GM12891 (cell line): ENCODE data around the gene TMPRSS13.

ENCODE experiments used
- PAX5 ChIP-seq: IDR thresholded peaks from 2 replicates; pipeline ENCODE4 v1.6.1; 2011; ENCODE audit warnings: low read length, moderate library complexity, mild to moderate bottlenecking; ENCODE audit not compliant: insufficient read depth, severe bottlenecking
- POLR2A ChIP-seq: IDR thresholded peaks from 2 replicates; pipeline ENCODE4 v1.6.1; 2011; ENCODE audit warnings: low read depth, low read length, control low read depth
- POLR2AphosphoS5 ChIP-seq: IDR thresholded peaks from 2 replicates; pipeline ENCODE4 v1.6.1; 2011; ENCODE audit warnings: low read depth, low read length, control low read depth
- TAF1 ChIP-seq: IDR thresholded peaks from 2 replicates; pipeline ENCODE4 v1.6.1; 2011; ENCODE audit warnings: low read depth, low read length, control low read depth

- TF ChIP-seq POLR2AphosphoS5: no peak
- no peak for TF ChIP-seq POLR2A
- no peak for TF ChIP-seq TAF1
- TF ChIP-seq PAX5: no peak
Measured at GRCh38 chr11:117907276-117908108, 21.7 kb downstream of the TMPRSS13 start.
